ENCODE data around the gene EZH1. TPM values are rescaled to one million over a fixed set of nuclear protein-coding genes. Genes with fewer than 3 reads are reported as not detected.
A peak's percentile ranks its signal among the peaks of the same experiment; 100 is the strongest.

Gene EZH1
- total RNA-seq, 1 donor from 2014 or later = 56.2 TPM

GRCh38 chr17:42784409-42784808 is 39.6 kb upstream of the EZH1 start:
- no peak for TF ChIP-seq CTCF (IDR thresholded peaks at IDR 0.05)
- H3K27me3 ChIP-seq (ENCODE audit: low read depth) = peaks cover 86% of the 10 kb centered on the region
- H3K4me1 ChIP-seq = peaks cover 17% of the 10 kb centered on the region
- intact Hi-C loops (cut with DNase I) = no loop called here
- ATAC-seq = peak in 1 of 2 donors; percentile 4
- no peak overlapping the region for H3K27ac ChIP-seq
- no peak for DNase-seq
- peaks cover 3% of the 10 kb centered on the region for H3K36me3 ChIP-seq
- H3K4me3 ChIP-seq = no peak overlapping the region
- H3K9me3 ChIP-seq = no peaks in the 10 kb centered on the region

- H3K27me3 ChIP-seq (ENCODE audit: low read depth) = peaks cover 80% of the 10 kb centered on the region
- ATAC-seq = no peak
- no peak overlapping the region for H3K4me3 ChIP-seq
- peaks cover 18% of the 10 kb centered on the region for H3K4me1 ChIP-seq
- DNase-seq = no peak
- H3K9me3 ChIP-seq = no peaks in the 10 kb centered on the region
- intact Hi-C loops (cut with DNase I) = no loop called here
- peaks cover 10% of the 10 kb centered on the region for H3K36me3 ChIP-seq
- no peak overlapping the region for H3K27ac ChIP-seq
- no peak for TF ChIP-seq CTCF (IDR thresholded peaks at IDR 0.05)
These were observed 38.9 kb upstream of the EZH1 start for GRCh38 chr17:42783791-42784138.

GRCh38 chr17:42783062-42783790 is 38.4 kb upstream of the EZH1 start:
- Histone ChIP-seq H3K9me3 (no peaks in the 10 kb centered on the region), H3K36me3 (peaks cover 15% of the 10 kb centered on the region), H3K27ac (no peak overlapping the region), H3K27me3 (ENCODE audit: low read depth) (peaks cover 77% of the 10 kb centered on the region), H3K4me3 (no peak overlapping the region), H3K4me1 (peaks cover 18% of the 10 kb centered on the region)
- ATAC-seq (no peak), DNase-seq (no peak)
- intact Hi-C loops (cut with DNase I) = no loop called here
- no peak for TF ChIP-seq CTCF (IDR thresholded peaks at IDR 0.05)

GRCh38 chr17:42782166-42783061 is 37.6 kb upstream of the EZH1 start:
- Histone ChIP-seq H3K9me3 (no peaks in the 10 kb centered on the region), H3K27ac (no peak overlapping the region), H3K36me3 (peaks cover 23% of the 10 kb centered on the region), H3K4me1 (peaks cover 18% of the 10 kb centered on the region), H3K4me3 (no peak overlapping the region), H3K27me3 (ENCODE audit: low read depth) (peaks cover 73% of the 10 kb centered on the region)
- no peak for ATAC-seq
- no peak for TF ChIP-seq CTCF (IDR thresholded peaks at IDR 0.05)
- intact Hi-C loops (cut with DNase I) = no loop called here
- DNase-seq = no peak

- Histone ChIP-seq H3K9me3 (no peaks in the 10 kb centered on the region), H3K27me3 (ENCODE audit: low read depth) (peaks cover 66% of the 10 kb centered on the region), H3K4me3 (no peak overlapping the region), H3K27ac (no peak overlapping the region), H3K4me1 (peaks cover 18% of the 10 kb centered on the region), H3K36me3 (peaks cover 30% of the 10 kb centered on the region)
- ATAC-seq (no peak), DNase-seq (no peak)
- TF ChIP-seq CTCF (IDR thresholded peaks at IDR 0.05) = no peak
- intact Hi-C loops (cut with DNase I) = no loop called here
These were observed 36.9 kb upstream of the EZH1 start for GRCh38 chr17:42781639-42782165.

Measured in lower lobe of right lung (tissue), 2 donors.